GM10847 (cell line): ENCODE results near the gene TMEM51.

Source experiments
- POLR2A ChIP-seq: IDR thresholded peaks from 2 replicates; pipeline ENCODE4 v1.6.1; 2011; ENCODE audit not compliant: insufficient read length; ENCODE audit errors: extremely low read depth

Gene TMEM51

GRCh38 chr1:15262003-15262377, 108.4 kb downstream of the TMEM51 start:
- no peak for TF ChIP-seq POLR2A

GRCh38 chr1:15262706-15263105, 109.2 kb downstream of the TMEM51 start:
- TF ChIP-seq POLR2A: no peak

- no peak for TF ChIP-seq POLR2A
These were observed 111.2 kb downstream of the TMEM51 start for GRCh38 chr1:15264769-15265168.
